H7 (cell line): ENCODE measurements around the gene NECTIN2. TPM values are rescaled to one million over a fixed set of nuclear protein-coding genes. Genes with fewer than 3 reads are reported as not detected.

ENCODE experiments used
- DNase-seq: peaks from one replicate; pipeline ENCODE4 v3.0.0; 2012
- H3K27me3 ChIP-seq: 2 replicates; pipeline ENCODE4 v1.6.0; 2011; ENCODE audit warnings: mild to moderate bottlenecking, low read length; ENCODE audit not compliant: control insufficient read depth, insufficient read depth
- H3K36me3 ChIP-seq: replicated peaks from 2 replicates; pipeline ENCODE4 v1.5.1; 2011; ENCODE audit warnings: low read length; ENCODE audit not compliant: control insufficient read depth, insufficient read depth
- H3K4me3 ChIP-seq: 2 replicates; pipeline ENCODE4 v1.5.1; 2011; ENCODE audit warnings: low read depth, mild to moderate bottlenecking, control low read depth, low read length, moderate library complexity; ENCODE audit not compliant: insufficient read depth
- total RNA-seq: library from RNA; depleted of rRNA; stranded (reverse); fragments of >200 nt; shearing (Covaris generic); gene quantifications from 2 replicates; pipeline ENCODE4 v1.2.3, GENCODE V29; 2014; rRNA removed

NECTIN2 gene
- total RNA-seq, result 152 and 207 TPM in 2 replicates

- H3K27me3 ChIP-seq, result no peaks in the 10 kb centered on the region
Observed at GRCh38 chr19:44845612-44846454, at the start of gene NECTIN2. Gene NECTIN2 (plus strand): TSS chr19:44846297. CDS start chr19:44846526, 229 bp downstream.

DNA sequence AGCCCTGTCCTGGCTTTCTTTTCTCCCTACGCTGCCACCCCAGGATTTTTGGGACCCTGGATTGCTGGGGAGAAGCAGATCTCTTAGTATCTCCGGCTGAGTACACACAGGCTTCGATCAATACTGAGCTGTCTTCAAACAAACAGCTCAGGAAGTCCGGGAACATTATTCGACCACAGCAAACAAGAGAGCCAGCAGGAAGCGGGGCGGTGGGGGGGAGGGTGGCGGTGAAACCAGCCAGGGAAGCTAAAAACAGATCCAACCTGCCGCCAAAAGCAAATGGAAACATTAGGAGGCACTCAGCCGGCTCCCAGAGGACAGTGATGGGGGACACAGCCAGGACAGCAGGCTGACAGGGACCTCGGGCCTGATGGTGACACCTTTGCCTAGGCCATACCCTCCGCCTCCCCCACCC lies 49.4 kb upstream of the NECTIN2 start:
- H3K27me3 ChIP-seq, result no peaks in the 10 kb centered on the region
- DNase-seq, result peak; percentile 77
- H3K4me3 ChIP-seq, result no peak overlapping the region
- H3K36me3 ChIP-seq, result peaks cover 20% of the 10 kb centered on the region

More at GRCh38 chr19:44845612-44846454, at the start of gene NECTIN2:
- Histone ChIP-seq H3K4me3 (peak within 1 kb of the TSS; percentile 100), H3K36me3 (no peaks in the 10 kb centered on the region; the same call in 1 of the 2 replicates)
- DNase-seq, result peak; percentile 99

DNA sequence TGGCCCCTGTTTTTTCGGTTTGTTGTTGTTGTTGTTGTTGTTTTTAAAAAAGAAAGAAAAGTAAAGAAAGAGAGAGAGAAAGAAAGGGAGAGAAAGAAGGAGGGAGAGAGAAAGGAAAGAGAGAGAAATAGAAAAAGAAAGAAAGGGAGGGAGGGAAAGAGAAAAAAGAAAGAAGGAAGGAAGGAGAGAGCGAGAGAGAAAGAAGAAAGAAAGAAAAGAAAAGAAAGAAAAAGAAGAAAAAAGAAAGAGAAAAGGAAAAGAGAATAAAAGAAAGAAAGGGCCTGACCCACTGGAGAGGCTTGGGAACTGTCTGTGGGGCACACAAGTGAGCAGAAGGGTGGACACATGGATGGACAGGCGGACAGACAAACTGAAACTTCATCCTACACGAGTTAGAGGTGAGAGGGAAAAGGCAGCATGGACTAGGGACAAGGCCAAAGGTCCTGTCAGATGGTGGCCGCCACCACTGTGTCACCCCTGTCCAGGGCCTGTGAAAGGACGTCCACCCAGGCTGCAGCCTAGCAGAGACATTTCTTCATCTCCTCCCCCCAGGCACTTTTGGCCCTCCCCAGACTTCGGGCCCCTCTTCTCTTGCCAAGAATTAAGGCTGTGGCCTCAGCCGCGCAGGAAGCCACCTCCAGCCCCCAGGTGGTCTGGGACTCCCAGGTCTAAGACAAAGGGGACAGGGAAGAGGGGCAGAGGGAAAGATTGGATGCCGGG lies 46.3 kb upstream of the NECTIN2 start:
- Histone ChIP-seq H3K36me3 (peaks cover 6% of the 10 kb centered on the region), H3K4me3 (no peak overlapping the region), H3K27me3 (peaks cover 11% of the 10 kb centered on the region)
- no peak for DNase-seq

GRCh38 chr19:44800461-44800860 lies 45.6 kb upstream of the NECTIN2 start:
- peak; percentile 96 for DNase-seq
- H3K27me3 ChIP-seq, result peaks cover 11% of the 10 kb centered on the region

DNA sequence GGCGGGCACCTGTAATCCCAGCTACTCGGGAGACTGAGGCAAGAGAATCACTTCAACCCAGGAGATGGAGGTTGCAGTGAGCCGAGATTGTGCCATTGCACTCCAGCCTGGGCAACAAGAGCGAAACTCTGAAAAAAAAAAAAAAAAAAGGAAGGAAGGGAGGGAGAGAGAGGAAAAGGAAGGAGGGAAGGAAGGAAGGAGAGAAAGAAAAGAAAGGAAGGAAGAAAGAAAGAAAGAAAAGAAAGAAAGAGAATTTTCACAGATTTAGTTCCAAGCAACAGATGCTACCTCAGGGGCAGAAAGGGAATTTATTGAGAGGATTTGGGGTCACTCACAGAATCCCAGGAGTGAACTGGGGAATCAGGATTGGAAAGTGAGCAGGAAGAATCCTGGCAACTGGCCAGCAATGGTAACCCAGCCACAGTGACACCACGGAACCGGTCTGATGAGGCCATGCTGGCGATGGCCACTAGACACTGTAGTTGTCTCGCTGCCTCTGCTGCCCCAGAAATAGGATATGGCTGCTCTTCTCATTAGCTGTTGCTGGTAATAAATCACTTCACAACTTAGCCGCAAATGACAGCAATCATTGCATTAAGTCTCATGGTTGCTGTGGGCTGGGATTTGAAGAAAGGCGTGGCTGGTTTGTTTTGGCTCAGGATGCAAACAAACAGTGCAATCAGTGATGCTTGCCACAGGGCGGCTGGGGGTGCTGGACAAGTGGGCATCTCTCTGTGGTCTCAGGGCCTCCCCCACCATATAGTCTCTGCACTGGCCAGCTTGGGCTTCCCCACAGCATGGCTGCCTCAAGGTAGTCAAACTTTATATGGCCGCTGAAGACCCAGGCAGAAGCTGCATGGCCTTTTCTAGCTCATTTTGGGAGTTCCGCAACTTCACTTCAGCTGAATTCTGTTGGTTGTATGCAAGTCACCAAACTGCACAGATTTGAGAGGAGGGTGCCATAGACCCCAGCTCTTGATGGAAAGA lies 42.4 kb upstream of the NECTIN2 start:
- Histone ChIP-seq H3K36me3 (peaks cover 3% of the 10 kb centered on the region), H3K4me3 (no peak overlapping the region), H3K27me3 (peaks cover 12% of the 10 kb centered on the region)
- DNase-seq, result no peak

More at GRCh38 chr19:44800461-44800860, 45.6 kb upstream of the NECTIN2 start:
- Histone ChIP-seq H3K4me3 (no peak overlapping the region), H3K36me3 (peaks cover 6% of the 10 kb centered on the region)

DNA sequence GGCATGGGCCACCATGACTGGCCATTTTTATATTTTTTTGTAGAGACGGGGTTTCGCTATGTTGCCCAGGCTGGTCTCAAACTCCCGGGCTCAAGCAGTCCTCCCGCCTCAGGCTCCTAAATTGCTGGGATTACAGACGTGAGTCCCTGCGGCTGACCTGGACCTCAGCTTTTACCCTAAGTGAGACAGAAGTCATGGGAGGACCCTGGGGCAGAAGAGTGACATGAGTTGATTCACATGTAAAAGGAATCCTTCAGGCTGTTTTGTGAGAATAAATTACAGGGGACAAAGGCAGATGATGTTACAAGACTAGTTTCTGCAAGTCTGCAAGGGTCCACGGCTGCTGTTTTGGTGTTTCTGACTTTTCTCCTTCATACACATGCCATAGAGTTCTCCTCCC lies 39.8 kb upstream of the NECTIN2 start:
- H3K36me3 ChIP-seq, result peaks cover 2% of the 10 kb centered on the region
- peaks cover 18% of the 10 kb centered on the region for H3K27me3 ChIP-seq
- no peak for DNase-seq
- H3K4me3 ChIP-seq, result no peak overlapping the region

- Histone ChIP-seq H3K36me3 (peaks cover 3% of the 10 kb centered on the region), H3K27me3 (peaks cover 18% of the 10 kb centered on the region), H3K4me3 (no peak overlapping the region)
- DNase-seq, result peak; percentile 44
Observed at GRCh38 chr19:44807162-44807561, 38.9 kb upstream of the NECTIN2 start.

DNA sequence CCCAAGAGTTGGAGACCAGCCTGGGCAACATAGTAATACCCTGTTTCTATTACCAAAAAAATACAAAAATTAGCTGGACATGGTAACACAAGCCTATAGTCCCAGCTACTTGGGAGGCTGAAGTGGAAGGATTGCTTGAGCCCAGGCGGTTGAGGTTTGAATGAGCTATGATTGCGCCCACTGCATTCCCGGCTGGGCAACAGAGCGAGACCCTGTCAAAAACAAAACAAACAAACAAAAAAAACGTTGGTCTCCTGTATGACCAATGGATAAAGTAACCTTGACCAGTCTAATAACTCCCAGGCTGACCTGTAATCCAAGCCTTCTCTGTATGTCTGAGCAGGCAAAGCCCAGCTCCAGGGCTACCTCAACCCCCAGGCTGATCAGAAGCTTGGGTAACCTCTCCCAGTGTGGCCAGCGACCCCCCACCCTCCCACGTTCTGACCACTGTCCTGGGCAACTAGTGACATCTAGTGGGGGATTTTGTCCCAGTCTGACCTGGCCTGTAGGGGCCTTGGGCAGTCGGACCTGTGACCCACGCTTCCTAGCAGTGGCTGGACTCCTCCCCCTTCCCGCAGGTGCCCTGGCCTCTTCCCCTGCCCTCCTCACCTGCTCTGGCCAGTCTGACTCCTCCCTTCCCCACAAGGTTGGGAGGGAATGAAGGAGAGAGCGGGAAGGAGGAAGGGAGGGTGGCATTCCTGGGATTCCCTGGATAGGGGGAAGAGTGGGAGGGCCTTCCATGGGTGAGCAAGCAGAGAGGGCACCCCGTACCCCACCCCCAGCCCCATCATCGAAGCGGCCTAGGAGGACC lies 38.2 kb upstream of the NECTIN2 start:
- H3K4me3 ChIP-seq, result peak overlapping the region; percentile 59
- DNase-seq, result peak; percentile 97

DNA sequence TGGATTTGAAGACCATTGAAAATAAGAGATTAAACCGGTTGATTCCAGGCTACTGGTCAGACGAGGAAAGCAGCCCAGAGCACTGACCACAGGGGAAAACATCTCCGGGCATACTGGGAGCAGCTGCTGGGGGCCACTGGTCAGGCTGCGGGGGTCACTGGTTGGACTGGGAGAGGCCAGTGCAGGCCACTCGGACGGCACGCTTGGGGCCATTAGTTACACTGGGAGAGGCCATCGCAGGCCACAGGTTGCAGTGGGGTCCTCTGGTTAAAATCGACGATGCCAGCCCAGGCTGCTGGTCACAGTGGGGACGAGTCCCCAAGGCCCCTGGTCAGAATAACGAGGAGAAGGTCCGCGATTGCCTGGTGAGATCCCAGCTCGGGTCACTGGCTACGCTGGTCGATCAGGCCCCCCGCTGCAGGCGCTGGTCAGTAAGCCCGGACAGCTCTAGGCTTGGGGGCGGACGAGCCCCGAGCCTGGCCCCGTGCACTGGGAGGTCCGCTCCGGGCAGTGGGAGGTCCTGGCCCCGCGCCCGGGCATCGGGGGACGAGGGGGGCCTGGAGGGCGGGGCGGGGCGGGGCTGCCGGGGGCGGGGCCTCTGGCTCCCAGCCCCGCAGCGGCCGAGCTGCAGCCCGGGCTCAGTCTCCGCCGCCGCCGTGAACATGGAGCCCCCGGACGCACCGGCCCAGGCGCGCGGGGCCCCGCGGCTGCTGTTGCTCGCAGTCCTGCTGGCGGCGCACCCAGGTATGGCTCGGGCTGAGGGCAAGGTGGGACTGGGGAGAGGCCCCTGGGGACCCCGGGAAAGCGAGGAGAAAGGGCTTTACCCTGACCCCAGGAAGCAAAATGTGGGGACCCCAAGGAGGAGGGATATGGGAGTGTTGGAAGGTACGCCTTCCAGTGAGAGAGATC lies 37.4 kb upstream of the NECTIN2 start, which contains the start of gene BCAM:
BCAM (plus strand) TSS at position 641 of the 909 bp plus-strand sequence; CDS start at position 663, 22 bp downstream.
- peak within 1 kb of the TSS; percentile 62 for H3K4me3 ChIP-seq
- DNase-seq, result peak; percentile 99
- H3K27me3 ChIP-seq, result peaks cover 17% of the 10 kb centered on the region
- H3K36me3 ChIP-seq, result peaks cover 3% of the 10 kb centered on the region

More for the DNA sequence above, 38.2 kb upstream of the NECTIN2 start:
- Histone ChIP-seq H3K27me3 (peaks cover 18% of the 10 kb centered on the region), H3K36me3 (peaks cover 3% of the 10 kb centered on the region)

GRCh38 chr19:44809577-44810233 lies 36.4 kb upstream of the NECTIN2 start:
- H3K36me3 ChIP-seq, result peaks cover 9% of the 10 kb centered on the region
- DNase-seq, result peak; percentile 64
- H3K27me3 ChIP-seq, result peaks cover 7% of the 10 kb centered on the region
- peak overlapping the region; percentile 62 for H3K4me3 ChIP-seq

DNA sequence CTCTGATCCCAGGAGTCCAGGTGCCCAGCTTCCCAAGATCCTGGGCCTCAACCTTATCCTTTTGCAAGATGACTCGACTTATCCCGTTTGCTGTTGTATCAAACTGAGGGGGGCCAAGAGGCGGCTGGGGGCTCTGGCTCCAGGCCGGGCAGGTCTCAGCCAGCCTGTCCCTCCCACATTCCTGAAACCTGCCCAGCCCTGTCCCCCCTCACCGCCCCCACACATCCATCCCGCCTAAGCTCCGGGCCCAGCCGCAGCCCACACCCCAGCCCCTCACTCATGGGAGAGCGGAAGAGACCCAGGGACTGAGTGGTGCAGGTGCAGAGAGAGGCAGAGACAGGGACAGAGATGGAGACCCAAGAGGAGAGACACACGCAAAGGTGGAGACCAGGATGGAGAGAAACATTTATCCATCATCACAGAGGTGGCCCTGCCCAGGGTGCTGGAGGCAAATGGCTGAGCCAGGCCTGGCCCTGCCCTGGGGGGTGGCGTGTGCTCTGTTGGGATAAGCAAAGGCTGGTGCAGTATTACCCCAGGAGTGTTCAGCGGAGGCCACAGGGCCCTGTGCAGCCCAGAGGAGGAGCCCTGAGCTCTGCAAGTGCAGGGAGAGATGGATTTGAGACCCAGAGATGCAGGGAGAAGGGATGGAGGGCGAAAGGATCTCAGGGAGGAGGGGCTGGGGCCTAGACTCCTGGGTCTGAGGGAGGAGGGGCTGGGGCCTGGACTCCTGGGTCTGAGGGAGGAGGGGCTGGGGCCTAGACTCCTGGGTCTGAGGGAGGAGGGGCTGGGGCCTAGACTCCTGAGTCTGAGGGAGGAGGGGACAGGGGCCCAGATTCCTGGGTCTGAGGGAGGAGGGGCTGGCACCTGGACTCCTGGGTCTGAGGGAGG lies 35.6 kb upstream of the NECTIN2 start:
- DNase-seq, result peak; percentile 71
- Histone ChIP-seq H3K4me3 (no peak overlapping the region), H3K36me3 (peaks cover 13% of the 10 kb centered on the region), H3K27me3 (peaks cover 7% of the 10 kb centered on the region)
